Measurements from ENCODE around the gene POLR3B. TPM values are rescaled to one million over a fixed set of nuclear protein-coding genes. Genes with fewer than 3 reads are reported as not detected.
"Not testable (repeated sequence)": the region's sequence is repeated elsewhere in the genome, so short reads cannot be mapped to it uniquely, and the experiment has no call there.

The POLR3B gene
- total RNA-seq, 1 donor from 2014 or later = 16.3 TPM

GRCh38 chr12:106446419-106447092, 89.0 kb downstream of the POLR3B start:
- no peak for FAIRE-seq
- DNase-seq (ENCODE audit: low spot score in 2 of 2) = no peak

DNA sequence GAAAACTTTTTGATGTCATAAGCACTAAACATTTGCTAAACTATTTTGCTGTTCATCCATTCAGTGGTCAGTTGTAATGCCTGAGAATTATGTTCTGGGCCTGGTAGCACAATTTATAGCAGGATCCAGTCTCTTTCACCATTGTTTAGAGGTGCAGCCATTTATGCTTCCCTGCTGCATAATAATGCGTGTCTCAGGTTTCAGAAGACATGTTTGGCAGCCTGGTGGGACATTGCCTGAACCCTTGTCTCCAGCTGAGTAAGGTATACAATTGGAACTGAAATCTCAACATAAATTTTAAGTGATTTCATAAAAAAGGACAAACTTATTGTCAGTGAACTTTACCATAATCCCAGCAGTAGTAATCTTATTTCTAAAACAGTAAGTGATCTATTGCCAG, 94.8 kb downstream of the POLR3B start:
- DNase-seq (ENCODE audit: low spot score in 2 of 2) (no peak), FAIRE-seq (no peak)

GRCh38 chr12:106455111-106455510, 97.6 kb downstream of the POLR3B start:
- no peak for FAIRE-seq

GRCh38 chr12:106459124-106459523, 101.6 kb downstream of the POLR3B start:
- no peak for FAIRE-seq
- DNase-seq (ENCODE audit: low spot score in 2 of 2) = no peak

More at GRCh38 chr12:106455111-106455510, 97.6 kb downstream of the POLR3B start:
- DNase-seq (ENCODE audit: low spot score in 2 of 2) = no peak

- FAIRE-seq (no peak), DNase-seq (ENCODE audit: low spot score in 2 of 2) (no peak)
Observed at GRCh38 chr12:106459534-106459933, 102.0 kb downstream of the POLR3B start.

GRCh38 chr12:106461730-106462129, 104.2 kb downstream of the POLR3B start:
- FAIRE-seq (no peak), DNase-seq (ENCODE audit: low spot score in 2 of 2) (no peak)

DNA sequence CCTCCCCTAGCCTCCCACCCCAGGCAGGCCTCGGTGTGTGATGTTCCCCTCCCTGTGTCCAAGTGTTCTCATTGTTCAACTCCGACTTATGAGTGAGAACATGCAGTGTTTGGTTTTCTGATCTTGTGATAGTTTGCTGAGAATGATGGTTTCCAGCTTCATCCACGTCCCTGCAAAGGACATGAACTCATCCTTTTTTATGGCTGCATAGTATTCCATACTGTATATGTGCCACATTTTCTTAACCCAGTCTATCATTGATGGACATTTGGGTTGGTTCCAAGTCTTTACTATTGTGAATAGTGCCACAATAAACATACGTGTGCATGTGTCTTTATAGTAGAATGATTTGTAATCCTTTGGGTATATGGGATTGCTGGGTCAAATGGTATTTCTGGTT, 108.1 kb downstream of the POLR3B start:
- not testable (repeated sequence) for FAIRE-seq; DNase-seq (ENCODE audit: low spot score in 2 of 2)

DNA sequence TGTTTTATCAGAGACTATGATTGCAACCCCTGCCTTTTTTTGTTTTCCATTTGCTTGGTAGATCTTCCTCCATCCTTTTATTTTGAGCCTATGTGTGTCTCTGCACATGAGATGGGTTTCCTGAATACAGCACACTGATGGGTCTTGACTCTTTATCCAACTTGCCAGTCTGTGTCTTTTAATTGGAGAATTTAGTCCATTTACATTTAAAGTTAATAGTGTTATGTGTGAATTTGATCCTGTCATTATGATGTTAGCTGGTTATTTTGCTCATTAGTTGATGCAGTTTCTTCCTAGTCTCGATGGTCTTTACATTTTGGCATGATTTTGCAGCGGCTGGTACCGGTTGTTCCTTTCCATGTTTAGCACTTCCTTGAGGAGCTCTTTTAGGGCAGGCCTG, 118.1 kb downstream of the POLR3B start:
- DNase-seq (ENCODE audit: low spot score in 2 of 2); FAIRE-seq: not testable (repeated sequence)

DNA sequence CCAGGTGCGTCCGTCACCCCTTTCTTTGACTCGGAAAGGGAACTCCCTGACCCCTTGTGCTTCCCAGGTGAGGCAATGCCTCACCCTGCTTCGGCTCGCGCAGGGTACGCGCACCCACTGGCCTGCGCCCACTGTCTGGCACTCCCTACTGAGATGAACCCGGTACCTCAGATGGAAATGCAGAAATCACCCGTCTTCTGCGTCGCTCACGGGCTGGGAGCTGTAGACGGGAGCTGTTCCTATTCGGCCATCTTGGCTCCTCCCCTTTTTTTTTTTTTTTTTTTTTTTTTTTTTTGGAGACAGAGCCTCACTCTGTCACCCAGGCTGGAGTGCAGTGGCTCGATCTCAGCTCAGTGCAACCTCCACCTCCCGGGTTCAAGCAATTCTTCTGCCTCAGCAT, 120.1 kb downstream of the POLR3B start:
- FAIRE-seq; DNase-seq (ENCODE audit: low spot score in 2 of 2): not testable (repeated sequence)

DNA sequence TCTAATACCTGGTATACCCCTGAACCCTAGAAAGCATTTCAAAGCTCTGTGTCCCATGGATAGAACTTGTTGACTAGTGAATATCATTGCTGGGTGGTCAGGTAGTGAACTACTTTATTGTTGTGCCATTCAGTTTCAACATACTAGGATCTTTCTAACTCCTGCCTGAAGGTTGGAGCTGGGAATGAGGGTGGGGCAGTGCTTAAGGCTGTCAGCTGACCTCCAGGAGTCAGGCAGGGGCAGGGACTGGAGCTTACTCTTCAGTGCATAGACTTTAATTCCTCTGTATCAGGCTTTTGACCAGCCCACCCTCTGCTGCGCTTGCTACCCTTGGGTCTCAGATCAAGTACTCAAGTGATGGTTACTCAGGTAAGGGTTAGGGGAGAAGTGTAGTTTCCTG, 122.7 kb downstream of the POLR3B start:
- DNase-seq (ENCODE audit: low spot score in 2 of 2) (no peak), FAIRE-seq (no peak)

DNA sequence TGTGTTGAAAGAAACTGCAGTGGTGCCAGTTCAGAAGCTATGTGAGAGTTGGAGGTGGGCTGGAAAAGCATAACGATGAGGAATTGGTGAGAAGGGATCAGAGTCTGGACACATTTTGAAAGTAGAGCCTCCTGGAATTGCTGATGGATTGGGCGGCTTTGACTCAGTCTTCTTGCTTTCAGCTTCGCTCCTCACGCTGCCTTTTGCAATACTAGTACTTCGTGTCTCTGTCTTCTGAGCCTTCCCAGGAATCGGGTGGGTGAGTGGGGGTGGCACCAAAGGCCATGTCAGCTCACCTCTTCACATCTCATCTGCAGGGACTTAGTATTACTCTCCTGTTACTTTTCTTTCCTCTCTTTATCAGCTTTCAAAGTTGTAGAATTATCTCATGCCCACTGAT, 123.7 kb downstream of the POLR3B start:
- DNase-seq (ENCODE audit: low spot score in 2 of 2) (no peak), FAIRE-seq (no peak)

- no peak for DNase-seq (ENCODE audit: low spot score in 2 of 2)
- no peak for FAIRE-seq
Observed at GRCh38 chr12:106487664-106488063, 130.1 kb downstream of the POLR3B start.

DNA sequence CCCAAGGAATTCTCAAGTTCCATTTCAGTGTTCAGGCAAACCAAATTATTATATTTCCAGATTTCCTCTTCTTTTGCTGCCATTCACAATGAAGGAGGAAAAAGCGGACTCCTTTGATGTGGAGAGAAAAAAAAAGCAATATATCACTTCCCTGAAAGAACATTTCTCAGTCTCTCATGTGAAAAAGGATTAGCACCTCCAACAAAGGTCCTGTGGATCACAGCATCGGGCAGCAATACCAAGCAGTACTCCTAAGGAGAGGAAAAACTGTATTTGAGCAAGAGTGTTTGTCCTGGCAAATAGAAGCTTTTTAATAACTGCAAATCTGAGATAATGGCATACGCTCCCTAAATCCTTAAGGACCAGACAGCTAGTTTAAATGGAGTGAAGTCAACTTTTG, 131.3 kb downstream of the POLR3B start:
- DNase-seq (ENCODE audit: low spot score in 2 of 2) (no peak), FAIRE-seq (no peak)

DNA sequence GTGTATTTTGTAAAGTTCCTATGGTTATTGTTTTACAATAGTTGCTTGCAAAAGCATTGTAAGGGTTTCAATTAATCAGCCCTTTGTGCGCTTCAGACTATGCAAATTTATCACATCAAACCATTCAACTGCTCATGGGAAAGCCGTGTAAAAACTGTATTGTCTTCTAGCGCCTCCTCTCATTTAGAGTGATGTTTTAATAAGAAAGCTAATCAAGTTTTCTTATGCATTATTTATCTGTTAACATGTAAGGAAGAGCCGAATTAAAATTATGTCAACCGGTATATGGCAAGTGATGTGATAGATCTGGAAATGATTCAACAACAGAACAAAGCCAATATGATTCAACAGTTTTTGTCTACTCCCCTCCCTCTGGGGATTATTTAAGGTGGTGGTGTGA, 132.7 kb downstream of the POLR3B start:
- DNase-seq (ENCODE audit: low spot score in 2 of 2) (no peak), FAIRE-seq (no peak)

GRCh38 chr12:106492857-106493256, 135.3 kb downstream of the POLR3B start:
- FAIRE-seq = no peak
- no peak for DNase-seq (ENCODE audit: low spot score in 2 of 2)

DNA sequence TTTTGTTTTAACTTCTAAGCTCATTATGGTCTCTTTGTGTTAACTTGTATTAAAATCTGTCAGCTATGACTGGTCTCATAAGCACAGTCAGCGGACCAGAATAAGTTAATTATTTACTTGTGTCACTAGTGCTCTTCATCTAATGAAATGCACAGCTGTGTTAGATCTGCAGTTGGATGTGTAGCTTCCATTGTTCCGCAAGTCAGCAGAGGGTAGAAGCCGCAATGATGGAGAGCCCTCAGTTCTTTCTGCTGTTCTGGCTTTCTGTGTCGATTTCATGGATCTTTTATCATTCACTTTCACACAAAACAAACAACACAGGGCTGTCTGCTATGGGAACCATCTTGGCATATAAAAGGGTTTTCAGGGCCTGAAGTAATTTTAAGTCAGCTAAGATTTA, 136.0 kb downstream of the POLR3B start:
- peak; percentile 33 for FAIRE-seq
- DNase-seq (ENCODE audit: low spot score in 2 of 2) = no peak

GRCh38 chr12:106495354-106495965, 137.9 kb downstream of the POLR3B start:
- FAIRE-seq (no peak), DNase-seq (ENCODE audit: low spot score in 2 of 2) (no peak)

GRCh38 chr12:106498056-106498455, 140.5 kb downstream of the POLR3B start:
- no peak for DNase-seq (ENCODE audit: low spot score in 2 of 2)
- FAIRE-seq = no peak

DNA sequence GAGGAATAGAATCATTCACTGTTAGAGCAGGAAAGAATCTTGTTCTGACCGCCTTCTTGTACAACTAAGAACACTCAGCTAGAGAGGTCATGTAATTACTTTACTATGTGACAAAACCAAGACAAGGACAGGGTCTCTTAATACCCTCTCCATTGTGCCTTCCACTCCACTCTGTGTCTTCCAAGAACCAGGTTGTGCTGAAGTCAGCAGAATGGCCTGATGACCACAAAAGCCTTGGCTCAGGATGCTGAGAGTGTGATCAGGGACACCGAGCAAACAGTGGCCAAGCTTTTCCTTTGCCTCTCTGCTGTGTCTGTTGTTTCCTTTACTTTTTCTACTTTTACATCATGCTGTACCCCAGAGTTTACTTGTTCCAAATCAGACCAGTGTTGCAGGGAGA, 142.1 kb downstream of the POLR3B start:
- DNase-seq (ENCODE audit: low spot score in 2 of 2) (no peak), FAIRE-seq (no peak)

GRCh38 chr12:106506691-106507090, 149.1 kb downstream of the POLR3B start:
- FAIRE-seq (no peak), DNase-seq (ENCODE audit: low spot score in 2 of 2) (no peak)

- DNase-seq (ENCODE audit: low spot score in 2 of 2) = no peak
- no peak for FAIRE-seq
Observed at GRCh38 chr12:106508966-106509365, 151.4 kb downstream of the POLR3B start.

DNA sequence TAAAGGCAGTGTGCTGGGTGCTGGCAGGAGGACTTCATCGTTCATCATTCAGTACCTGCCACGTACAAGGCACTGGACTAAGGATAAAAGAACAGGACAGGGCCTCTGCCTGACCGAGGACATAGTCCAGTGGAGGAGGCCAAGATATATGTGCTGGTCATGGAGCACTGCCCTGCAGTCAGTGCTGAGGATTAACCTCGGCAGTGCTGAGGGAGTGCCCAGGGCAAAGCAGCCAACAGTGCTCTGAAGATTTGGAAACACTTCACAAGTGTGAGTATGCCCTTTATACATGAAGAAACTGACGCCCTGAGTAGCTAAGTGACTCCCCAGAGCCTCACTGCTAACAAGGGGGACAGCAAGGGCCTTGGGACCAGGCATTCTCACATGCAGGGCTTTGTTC, 153.8 kb downstream of the POLR3B start:
- no peak for DNase-seq (ENCODE audit: low spot score in 2 of 2)
- no peak for FAIRE-seq
